NCI-H2107 treated with DMSO at 0.1 percent for 48 hours (cell line): Measurements from ENCODE around the gene FLOT1.

Experiments
- DNase-seq: peaks from one replicate; lab custom pipeline; 2025; ENCODE audit not compliant: unreplicated experiment; lab: John Stamatoyannopoulos, UW

Gene FLOT1

GRCh38 chr6:30682143-30683117, 60.1 kb downstream of the FLOT1 start:
- no peak for DNase-seq

DNA sequence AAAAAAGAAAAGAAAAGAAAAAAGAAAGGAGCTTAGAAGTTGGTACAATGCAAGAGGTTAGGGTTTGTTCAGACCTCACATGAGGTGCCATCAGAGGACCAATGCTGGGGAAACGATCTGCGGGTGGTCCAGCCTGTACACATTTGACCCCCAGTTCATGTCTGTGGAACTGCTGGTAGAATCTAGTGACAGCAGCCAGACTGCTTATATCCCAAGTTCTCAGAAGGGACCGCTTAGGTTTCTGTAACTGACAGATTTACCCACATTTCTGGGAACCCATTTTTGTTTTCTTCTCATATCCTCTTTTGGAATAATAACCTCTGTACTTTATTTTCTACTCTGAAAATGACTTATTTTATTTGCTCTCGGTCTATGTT, 60.7 kb downstream of the FLOT1 start:
- no peak for DNase-seq

DNA sequence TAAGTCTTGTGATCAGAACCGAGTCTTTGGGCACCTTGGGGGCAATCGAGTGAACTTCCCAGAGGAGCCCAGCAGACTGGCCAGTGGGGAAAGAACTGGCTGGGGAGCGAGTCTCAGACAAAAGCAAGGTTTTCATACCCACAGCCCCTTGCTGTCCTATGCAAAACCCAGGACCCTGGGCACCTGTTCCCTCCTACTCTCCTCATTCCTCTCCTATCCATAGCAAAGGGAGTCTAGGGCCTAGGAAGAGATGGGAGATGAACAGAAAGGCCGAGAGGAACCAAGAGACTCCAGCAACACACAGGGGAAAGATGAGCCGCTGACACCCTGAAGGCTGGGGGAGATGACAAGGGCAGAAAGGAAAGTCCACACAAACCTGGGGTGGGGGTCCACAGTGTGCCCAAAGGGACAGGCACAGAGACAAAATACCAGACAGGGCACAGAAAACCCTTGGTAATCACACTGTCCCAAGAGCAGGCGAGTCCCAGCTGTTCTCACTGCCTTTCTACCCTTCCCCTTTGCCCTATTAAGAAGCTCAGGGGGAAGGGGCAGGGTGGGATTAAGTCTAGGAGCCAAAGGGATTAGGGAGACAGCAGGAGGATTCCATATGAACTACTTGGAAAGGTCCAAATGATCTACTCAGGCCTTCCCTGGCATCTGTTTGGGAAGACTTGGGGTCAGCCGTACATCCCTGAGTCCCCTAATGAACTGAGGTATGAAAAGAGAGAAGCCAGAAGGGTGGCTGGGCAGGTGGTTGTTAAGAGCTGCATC, 62.5 kb downstream of the FLOT1 start:
- no peak for DNase-seq

GRCh38 chr6:30678964-30679726, 63.3 kb downstream of the FLOT1 start:
- peak; percentile 29 for DNase-seq
